ENCODE measurements around the gene ALDH5A1. TPM values are rescaled to one million over a fixed set of nuclear protein-coding genes. Genes with fewer than 3 reads are reported as not detected.
A peak's percentile ranks its signal among the peaks of the same experiment; 100 is the strongest.

Gene ALDH5A1
- total RNA-seq, 2 donors from 2014 or later, result 11.1 to 22.6 TPM

DNA sequence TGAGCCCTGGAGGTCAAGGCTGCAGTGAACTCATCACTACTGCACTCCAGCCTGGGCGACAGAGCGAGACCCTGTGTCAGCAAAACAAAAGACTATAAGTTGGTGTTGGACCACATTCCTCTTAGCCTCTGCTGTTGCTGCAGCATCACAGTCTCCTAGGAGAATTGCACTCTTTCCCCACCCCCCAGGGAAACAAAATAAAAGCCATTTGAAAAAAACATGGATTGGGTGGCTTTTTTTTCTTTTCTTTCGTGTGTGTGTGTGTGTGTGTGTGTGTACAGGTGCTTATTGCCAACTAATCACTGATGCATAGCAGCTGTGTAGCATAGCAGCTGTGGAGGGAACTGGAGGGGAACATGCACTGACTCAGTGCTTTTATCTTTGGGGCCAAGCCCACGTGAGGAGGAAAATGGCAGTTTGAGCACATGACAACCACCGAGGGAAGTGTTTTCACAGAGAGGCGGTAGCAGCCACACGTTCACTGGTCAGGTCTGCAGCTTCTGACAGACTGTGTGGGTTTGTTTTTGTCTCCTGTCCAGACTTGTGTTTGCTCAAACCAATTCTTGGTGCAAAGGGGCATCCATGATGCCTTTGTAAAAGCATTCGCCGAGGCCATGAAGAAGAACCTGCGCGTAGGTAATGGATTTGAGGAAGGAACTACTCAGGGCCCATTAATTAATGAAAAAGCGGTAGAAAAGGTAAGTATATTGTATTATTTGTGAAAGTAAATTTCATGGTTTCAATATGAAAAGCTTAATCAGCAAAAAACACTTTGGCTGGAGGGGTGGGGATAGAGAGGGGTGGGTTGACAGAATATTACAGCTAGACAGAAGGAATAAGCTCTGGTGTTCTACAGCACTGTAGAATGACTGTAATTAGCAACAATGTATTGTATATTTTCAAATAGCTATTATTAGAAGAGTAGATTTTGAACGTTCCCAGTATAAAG, 27.7 kb downstream of the ALDH5A1 start:
- intact Hi-C loops (cut with DNase I), result no loop called here
- TF ChIP-seq CTCF (IDR thresholded peaks at IDR 0.05) (no peak), POLR2AphosphoS5 (IDR thresholded peaks at IDR 0.05) (no peak), POLR2A (IDR thresholded peaks at IDR 0.05) (no peak)
- Histone ChIP-seq H3K36me3 (no peaks in the 10 kb centered on the region), H3K9me3 (no peaks in the 10 kb centered on the region), H3K27me3 (replicated peaks; ENCODE audit: insufficient read depth) (no peaks in the 10 kb centered on the region), H3K4me3 (no peak overlapping the region), H3K27ac (no peak overlapping the region), H3K4me1 (replicated peaks) (no peaks in the 10 kb centered on the region)
- 74% methylated on average over 13 of the region's 13 CpGs for WGBS
- DNase-seq (ENCODE audit: low spot score), result no peak

- no peaks in the 10 kb centered on the region for H3K27me3 ChIP-seq (replicated peaks; ENCODE audit: insufficient read depth)
- no peak for DNase-seq (ENCODE audit: low spot score)
- H3K9me3 ChIP-seq, result no peaks in the 10 kb centered on the region
- TF ChIP-seq CTCF (IDR thresholded peaks at IDR 0.05) (no peak), POLR2A (IDR thresholded peaks at IDR 0.05) (no peak), POLR2AphosphoS5 (IDR thresholded peaks at IDR 0.05) (no peak)
- H3K4me3 ChIP-seq, result no peak overlapping the region
- H3K36me3 ChIP-seq, result no peaks in the 10 kb centered on the region
- intact Hi-C loops (cut with DNase I), result no loop called here
- H3K4me1 ChIP-seq (replicated peaks), result no peaks in the 10 kb centered on the region
- whole genome bisulfite sequencing, result 90% methylated on average over 3 of the region's 3 CpGs
- H3K27ac ChIP-seq, result no peak overlapping the region
Observed at GRCh38 chr6:24524329-24524728, 29.6 kb downstream of the ALDH5A1 start.

GRCh38 chr6:24524805-24525204, 30.0 kb downstream of the ALDH5A1 start:
- Histone ChIP-seq H3K9me3 (no peaks in the 10 kb centered on the region), H3K4me1 (replicated peaks) (no peaks in the 10 kb centered on the region), H3K27me3 (replicated peaks; ENCODE audit: insufficient read depth) (no peaks in the 10 kb centered on the region), H3K27ac (no peak overlapping the region), H3K4me3 (no peak overlapping the region), H3K36me3 (no peaks in the 10 kb centered on the region)
- WGBS, result 56% methylated on average over 5 of the region's 5 CpGs
- intact Hi-C loops (cut with DNase I), result no loop called here
- TF ChIP-seq POLR2AphosphoS5 (IDR thresholded peaks at IDR 0.05), result no peak
- TF ChIP-seq CTCF (IDR thresholded peaks at IDR 0.05), result peak in 1 of 4 experiments; percentile 22
- no peak for DNase-seq (ENCODE audit: low spot score)

DNA sequence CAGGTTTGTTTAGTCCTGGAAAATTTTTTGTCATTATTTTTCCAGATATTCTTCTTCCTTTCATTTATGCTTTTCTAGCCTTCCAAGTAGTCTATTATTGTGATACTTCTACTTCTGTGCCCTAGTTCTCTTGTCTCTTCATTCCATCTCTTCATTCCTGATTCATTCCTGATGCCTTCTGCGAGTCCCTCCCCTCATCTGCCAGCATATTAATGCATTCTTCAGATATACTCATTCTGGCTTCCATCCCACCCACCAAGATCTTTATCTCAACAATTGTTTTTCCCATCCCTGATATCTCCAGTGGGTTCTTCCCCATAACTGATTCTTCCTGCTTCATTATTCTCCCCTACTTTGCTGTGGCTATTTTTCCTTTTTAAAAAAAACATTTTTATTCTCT, 35.2 kb downstream of the ALDH5A1 start:
- Histone ChIP-seq H3K27me3 (replicated peaks; ENCODE audit: insufficient read depth) (no peaks in the 10 kb centered on the region), H3K4me1 (replicated peaks) (no peaks in the 10 kb centered on the region), H3K27ac (no peak overlapping the region), H3K9me3 (no peaks in the 10 kb centered on the region), H3K36me3 (no peaks in the 10 kb centered on the region), H3K4me3 (no peak overlapping the region)
- intact Hi-C loops (cut with DNase I), result no loop called here
- no peak for DNase-seq (ENCODE audit: low spot score)
- no peak for TF ChIP-seq POLR2A (IDR thresholded peaks at IDR 0.05)
- no peak for TF ChIP-seq POLR2AphosphoS5 (IDR thresholded peaks at IDR 0.05)
- no peak for TF ChIP-seq CTCF (IDR thresholded peaks at IDR 0.05)
- WGBS, result 73% methylated on average over 1 of the region's 1 CpG

- Histone ChIP-seq H3K4me3 (no peak overlapping the region), H3K36me3 (no peaks in the 10 kb centered on the region), H3K9me3 (no peaks in the 10 kb centered on the region), H3K27ac (no peak overlapping the region), H3K4me1 (replicated peaks) (peaks cover 4% of the 10 kb centered on the region), H3K27me3 (replicated peaks; ENCODE audit: insufficient read depth) (no peaks in the 10 kb centered on the region)
- TF ChIP-seq POLR2A (IDR thresholded peaks at IDR 0.05) (no peak), POLR2AphosphoS5 (IDR thresholded peaks at IDR 0.05) (no peak), CTCF (IDR thresholded peaks at IDR 0.05) (no peak)
- intact Hi-C loops (cut with DNase I), result no loop called here
- DNase-seq (ENCODE audit: low spot score), result no peak
- WGBS, result 96% methylated on average over 5 of the region's 5 CpGs
Observed at GRCh38 chr6:24534329-24534728, 39.6 kb downstream of the ALDH5A1 start.
